GM19238 (cell line): ENCODE results near the gene ZNF564.
"Not testable (repeated sequence)": the region's sequence is repeated elsewhere in the genome, so short reads cannot be mapped to it uniquely, and the experiment has no call there.

Source experiments
- DNase-seq: peaks from one replicate; pipeline ENCODE4 v3.0.0; 2011; ENCODE audit warnings: low spot score; ENCODE audit not compliant: insufficient read length

Gene ZNF564

DNA sequence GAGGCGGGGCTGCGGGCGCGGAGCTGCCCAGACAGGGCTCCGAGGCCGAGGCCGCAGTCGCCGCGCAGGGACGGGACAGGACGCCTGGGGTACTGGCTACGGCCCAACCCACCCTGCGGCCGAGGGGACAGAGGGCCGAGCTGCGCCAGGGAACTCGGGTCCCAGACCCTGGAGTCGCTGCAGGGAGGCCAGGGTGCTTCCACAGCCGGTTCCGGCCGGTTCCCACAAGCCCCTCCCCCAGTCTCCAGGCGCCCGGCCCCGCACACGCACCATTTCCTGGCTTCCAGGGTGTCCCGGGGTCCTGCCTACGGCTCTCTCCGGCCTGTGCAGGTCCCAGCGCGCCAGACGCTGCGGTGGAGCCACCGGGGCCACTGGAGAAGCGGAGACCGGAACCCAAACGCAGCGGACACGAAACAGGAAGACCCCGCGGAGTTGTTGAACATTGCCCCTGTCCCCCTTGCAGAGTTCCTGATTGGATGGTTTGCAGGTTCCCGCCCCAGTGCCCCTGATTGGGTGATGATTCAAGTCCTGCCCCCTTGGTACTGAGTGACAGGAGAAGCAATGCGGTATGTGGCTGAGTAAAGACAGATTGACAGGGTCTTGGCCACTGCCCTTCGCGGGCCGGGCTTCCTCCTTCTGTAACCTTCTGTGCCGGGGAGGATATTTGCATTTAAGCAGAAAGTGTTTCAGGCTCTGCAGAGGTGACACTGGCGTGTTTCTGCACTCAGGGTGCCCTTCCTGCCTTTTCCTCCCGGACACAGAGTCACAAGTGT, at the start of gene ZNF564:
ZNF564 (minus strand) TSS at position 423 of the 773 bp plus-strand sequence; CDS start at position 273, 150 bp downstream.
- peak; percentile 95 for DNase-seq

DNA sequence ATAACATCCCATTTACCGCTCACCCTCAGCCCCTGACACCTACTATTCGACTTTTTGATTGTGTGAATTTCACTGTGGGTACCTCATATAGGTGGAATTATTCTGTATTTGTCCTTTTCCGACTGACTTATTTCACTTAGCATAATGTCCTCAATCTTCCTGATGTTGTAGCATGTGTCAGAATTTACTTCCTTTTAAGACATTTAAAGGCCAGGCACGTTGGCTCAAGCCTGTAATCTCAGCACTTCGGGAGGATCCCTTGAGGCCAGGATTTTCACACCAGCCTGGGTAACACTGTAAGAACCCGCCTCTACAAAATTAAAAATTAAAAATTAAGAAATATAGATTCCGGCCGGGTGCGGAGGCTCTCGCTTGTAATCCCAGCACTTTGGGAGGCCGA, 46.3 kb upstream of the ZNF564 start:
- no peak for DNase-seq

DNA sequence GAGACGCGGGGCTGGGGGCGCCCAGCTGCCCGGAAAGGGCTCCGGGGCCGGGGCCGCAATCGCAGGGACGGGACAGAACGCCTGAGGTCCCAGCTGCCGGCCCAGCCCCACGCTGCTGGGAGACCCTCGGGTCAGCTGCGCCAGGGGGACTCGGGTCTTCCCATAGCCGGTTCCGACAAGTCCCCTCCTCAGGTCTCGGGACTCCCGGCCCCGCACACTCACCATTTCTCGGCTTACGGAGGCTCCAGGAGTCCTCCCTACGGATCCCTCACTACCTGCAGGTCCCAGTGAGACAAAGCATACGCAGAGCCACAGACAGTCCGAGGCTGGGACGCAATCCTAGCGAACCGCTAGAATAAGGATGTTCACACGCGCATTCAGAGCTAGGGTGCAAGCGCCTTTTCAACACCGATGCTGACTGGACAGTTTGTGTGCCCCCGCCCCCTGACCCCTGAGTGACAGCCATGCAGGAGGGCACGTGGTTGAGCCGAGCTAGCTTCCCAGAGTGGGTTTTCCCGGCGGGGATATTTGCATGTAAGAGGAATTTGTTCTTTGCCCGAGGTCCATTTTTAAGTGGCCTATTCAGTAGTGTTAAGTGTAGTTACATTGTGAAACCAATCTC, 45.8 kb upstream of the ZNF564 start:
- DNase-seq: no peak

DNA sequence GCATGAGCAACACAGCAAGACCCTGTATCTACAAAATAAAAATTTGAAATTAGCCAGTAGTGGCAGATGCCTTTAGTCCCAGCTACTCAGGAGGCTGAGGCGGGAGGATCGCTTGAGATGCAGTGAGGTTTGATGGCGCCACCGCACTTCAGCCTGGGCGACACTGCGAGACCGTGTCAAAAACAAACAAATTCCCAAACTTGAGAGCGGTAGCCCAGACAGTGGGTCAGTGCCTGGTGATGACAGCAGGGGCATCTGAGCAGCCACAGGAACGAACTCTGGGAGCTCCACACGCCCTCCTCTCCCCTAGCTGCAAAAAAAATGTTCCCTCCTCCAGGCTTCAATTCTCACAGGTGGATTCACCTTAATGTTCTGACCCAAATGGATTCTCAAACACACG, 45.2 kb upstream of the ZNF564 start:
- DNase-seq: no peak

DNA sequence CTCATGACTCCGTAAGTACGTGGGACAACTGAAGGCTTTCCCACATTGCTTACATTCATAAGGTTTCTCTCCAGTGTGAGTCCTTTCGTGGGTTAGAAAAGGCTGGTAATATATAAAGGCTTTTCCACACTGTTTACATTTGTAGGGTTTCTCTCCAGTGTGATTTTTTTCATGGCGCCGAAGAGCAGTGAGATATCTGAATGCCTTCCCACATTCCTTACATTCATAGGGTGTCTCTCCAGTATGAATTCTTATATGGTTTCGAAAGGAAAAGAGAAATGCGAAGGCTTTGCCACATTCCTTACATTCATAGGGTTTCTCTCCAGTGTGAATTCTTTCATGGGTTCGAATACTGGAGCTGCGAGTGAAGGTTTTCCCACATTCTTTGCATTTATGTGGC, 29.8 kb upstream of the ZNF564 start:
- DNase-seq: no peak

DNA sequence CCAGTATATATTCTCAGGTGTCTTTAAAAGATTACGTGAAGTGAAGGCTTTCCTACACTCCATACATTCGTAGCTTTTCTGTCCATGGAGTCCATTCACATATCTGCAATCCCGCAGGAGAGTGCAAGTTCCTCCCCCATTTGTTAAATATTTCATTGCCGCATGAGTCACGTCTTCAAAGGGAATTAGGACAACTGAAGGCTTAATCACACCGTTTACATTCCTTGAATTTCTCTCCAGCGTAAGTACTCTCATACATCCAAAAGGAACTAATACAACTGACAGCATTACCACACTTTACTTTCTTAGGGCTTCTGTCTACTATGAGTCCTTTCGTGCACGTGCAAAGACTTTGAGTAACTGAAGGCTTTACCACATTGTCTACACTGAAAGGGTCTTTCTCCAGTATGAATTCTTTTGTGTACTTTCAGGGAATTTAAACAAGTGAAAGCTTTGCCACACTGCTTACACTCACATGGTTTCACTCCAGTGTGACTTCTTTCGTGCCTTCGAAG, 29.0 kb upstream of the ZNF564 start:
- no peak for DNase-seq

DNA sequence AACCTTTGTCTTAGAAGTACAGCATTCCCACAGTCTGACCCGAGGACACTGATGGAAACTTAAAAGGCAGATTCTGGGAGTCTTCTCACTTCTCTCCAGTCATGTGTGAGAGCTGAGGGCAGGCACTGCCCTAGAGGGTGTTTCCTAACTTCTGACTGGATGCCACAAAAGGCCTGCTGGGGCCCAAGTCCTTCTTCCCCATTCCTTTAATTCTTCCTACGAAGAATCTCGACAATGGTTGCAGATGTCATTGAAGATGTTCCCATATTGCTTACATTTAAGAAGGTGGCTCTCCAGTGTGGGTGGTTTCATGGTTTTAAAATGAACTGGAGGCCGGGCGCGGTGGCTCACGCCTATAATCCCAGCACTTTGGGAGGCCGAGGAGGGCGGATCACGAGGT, 27.4 kb upstream of the ZNF564 start:
- no peak for DNase-seq

DNA sequence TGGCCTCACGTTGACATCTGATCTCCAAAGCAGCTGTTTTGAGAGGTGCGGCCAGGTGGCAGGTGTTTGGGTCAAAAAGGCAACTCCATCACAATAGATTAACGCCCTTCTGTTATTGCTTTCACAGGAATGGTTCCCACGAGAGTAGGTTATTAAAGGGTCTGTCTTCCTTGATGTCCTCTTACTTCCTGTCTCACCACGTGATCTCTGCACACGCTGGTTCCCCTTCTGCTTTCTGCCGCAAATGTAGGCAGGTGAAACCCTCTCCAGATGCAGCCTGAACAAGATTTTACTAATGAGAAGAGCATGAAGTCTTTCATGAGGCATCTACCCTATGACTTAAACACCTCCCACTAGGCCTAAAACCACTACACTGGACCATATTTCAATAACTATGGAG, 22.8 kb upstream of the ZNF564 start:
- peak; percentile 21 for DNase-seq

DNA sequence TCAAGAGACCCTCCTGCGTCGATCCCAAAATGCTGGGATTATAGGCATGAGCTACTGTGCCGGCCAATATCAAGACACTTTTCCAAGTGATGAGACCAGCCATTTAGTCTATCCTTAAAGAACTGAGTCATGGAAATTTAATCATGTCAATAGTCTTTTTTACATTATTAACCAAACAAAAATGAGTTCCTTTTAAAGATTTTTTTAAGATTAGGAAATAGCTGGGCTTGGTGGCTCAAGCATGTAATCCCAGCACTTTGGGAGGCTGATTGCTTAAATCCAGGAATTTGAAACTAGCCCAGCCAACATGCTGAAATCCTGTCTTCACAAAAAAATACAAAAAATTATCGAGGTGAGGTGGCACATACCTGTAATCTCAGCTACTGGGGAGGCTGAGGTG, 16.7 kb upstream of the ZNF564 start:
- no peak for DNase-seq

DNA sequence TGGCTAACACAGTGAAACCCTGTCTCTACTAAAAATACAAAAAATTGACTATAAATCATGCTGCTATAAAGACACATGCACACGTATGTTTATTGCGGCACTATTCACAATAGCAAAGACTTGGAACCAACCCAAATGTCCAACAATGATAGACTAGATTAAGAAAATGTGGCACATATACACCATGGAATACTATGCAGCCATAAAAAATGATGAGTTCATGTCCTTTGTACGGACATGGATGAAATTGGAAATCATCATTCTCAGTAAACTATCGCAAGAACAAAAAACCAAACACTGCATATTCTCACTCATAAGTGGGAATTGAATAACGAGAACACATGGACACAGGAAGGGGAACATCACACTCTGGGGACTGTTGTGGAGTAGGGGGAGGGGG, 15.1 kb upstream of the ZNF564 start:
- not testable (repeated sequence) for DNase-seq

DNA sequence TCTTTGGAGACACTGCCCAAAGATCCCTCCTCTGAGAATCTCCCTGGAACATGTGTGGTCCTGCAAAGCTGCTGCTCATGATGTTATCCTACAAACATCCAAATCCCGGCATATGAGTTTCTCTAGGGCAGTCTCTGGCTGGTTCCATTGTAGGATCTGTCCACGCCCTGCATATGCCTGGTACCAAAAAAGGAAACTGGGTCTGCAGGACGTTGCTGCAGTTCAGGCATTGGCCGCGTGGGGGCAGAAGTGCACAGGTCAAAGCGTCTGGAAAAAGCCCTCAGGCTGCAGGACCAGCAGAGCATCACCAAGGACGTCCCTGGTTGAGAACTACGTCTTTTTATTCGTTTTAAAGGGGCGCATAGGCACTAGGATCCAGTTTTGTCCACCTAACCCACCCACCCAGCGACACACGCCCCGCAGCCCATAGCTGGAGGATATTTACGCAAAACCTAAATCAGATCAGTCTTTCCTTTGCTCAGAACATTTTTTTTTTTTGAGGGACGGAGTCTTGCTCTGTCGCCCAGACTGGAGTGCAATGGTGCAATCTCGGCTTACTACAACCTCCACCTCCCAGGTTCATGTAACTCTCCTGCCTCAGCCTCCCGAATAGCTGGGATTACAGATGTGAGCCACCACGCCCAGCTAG, 12.9 kb upstream of the ZNF564 start:
- DNase-seq: peak; percentile 90

DNA sequence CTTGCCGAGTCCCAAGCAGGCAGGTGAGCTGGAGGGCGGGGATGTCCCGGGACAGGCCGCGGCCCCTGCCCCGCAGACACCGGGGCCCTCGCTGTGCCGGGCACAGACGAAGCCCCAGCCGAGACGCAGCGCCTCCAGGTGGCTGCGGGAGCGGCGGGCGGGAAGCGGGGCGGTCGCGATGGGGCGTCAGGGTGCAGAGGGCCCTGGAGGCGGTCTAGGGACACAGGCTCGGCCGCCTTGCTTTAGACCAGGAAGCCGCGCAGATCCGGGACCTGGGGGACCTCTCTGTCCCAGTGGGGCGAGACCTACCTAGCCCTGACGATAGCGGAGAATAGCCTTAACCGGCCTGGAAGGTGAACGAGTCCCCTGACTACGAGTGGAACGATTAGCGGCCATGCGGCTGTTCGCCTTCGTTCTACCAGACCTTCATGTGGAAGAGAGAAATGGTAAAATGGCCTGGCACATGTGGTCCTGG, 4.2 kb upstream of the ZNF564 start:
- DNase-seq: no peak

DNA sequence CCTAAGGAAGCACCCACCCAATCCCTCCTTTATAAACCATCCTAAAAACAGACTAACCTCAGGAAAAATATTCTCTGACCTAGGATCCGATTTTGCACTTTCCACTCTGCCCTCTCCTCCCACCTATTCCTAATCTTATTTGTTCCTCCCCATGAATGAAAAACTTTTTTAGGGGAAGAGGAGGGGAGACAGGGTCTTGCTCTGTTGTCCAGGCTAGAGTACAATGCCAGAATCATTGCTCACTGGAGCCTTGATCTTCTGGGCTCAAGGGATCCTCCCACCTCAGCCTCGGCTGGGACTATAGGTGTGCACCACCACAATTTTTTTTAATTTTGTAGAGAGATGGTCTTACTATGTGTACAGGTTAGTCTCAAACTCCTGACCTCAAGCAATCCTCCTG, 4.4 kb downstream of the ZNF564 start:
- no peak for DNase-seq

DNA sequence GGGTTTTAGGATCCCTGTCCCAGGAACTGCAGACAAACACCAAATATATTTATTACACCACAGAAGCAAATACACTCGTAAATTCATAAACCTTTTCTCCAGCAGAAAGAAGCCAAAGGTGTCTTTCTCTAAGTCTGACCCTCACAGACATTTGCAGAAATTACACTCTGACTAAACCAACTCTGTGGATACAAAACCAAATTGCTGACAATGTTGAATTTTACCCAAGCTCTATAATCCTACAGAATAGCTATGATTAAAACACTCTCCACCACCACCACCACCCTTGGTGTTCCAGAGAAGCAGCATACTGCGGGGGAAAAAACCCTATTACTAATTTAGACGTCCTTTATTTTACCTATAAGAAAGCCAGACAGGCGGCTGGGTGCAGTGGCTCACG, 5.2 kb downstream of the ZNF564 start:
- no peak for DNase-seq

DNA sequence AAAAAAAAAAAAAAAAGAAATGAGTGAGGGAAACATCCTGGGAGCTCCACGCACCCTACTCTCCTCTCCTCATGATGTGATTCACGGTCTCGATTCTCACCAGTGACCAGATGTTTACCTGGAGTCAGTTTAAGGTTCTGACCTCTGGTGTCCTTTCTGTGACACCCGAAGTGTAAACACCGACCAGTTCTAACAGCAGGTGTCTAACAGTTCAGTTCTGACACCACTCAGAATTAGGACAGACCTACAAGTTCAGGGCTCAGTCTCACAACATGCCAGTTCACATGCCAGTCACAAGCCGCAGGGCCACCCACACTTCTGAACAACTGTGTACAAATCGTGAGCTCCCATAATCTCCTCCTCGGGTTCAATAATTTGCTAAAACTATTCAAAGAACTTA, 6.0 kb downstream of the ZNF564 start:
- DNase-seq: no peak

DNA sequence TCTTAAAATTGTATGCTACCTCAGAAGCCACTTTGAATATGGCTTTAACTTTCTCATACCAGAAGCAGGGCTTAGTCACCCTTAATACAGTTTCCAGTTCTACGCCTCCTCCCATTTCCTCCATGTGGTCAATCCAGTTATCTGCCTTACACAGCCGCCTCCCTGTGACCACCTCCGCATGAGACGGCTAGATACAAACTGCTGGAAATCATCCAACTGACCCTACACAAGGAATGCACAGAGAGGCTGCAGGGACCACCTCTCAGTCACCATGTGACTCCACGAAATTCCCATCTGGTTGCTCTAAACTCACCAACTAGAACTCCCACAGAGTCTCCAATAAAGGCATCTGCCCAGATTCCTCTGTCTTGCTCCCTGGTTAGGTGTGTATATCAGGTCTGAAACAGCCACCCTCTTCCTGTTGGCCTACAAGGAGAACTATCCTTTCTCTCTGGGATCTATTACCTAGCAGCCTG, 6.8 kb downstream of the ZNF564 start:
- no peak for DNase-seq

DNA sequence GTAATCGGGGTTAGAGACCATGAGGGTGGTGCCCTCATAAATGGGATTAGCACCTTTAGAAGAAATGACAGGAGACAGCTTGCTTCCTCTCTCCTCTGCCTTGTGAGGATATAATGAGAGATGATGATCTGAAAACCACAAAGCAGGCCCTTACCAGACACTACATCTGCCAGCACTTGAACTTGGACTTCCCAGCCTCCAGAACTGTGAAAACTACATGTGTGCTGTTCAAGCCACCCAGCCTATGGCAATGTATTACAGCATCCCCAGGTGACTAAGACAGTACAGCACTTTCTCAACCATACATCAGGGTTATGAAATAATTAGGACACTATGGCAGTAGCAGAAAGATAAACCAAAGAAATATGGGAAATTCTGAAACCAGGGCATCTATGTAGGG, 7.4 kb downstream of the ZNF564 start:
- no peak for DNase-seq

DNA sequence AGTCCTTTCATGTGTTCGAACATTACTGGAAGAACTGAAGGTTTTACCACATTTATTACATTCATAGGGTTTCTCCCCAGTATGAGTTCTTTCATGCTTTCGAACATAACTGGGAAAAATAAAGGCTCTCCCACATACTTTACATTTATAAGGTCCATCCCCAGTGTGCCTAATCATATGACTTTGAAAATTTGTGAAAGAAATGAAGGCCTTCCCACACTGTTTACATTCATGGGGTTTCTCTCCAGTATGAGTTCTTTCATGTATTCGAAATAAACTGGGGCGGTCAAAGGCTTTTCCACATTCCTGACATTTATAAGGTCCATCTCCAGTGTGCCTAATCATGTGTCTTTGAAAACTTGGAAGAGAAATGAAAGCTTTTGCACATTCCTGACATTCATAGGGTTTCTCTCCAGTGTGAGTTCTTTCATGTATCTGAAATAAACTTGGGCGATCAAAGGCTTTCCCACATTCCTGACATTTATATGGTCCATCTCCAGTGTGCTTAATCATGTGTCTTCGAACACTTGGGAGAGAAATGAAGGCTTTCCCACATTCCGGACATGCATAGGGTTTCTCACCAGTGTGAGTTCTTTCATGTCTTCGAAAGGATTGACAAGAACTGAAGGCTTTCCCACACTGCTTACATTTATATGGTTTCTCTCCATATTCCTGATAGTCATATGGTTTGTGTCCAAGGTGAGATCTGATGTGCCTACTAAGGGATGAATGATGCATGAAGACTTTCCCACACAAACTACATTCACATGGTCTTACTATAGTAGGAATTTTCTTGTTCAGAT, 24.0 kb downstream of the ZNF564 start:
- no peak for DNase-seq

DNA sequence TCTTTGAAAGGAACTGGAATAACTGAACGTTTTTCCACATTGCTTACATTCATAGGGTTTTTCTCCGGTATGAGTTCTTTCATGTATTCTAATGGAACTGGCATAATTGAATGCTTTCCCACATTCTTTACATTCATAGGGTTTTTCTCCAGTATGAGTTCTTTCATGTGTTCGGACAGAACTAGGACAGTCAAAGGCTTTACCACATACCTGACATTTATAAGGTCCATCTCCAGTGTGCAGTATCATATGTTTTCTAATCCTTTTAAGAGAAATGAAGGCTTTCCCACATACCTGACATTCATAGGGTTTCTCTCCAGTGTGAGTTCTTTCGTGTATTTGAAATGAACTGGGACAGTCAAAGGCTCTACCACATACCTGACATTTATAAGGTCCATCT, 24.7 kb downstream of the ZNF564 start:
- DNase-seq: no peak

DNA sequence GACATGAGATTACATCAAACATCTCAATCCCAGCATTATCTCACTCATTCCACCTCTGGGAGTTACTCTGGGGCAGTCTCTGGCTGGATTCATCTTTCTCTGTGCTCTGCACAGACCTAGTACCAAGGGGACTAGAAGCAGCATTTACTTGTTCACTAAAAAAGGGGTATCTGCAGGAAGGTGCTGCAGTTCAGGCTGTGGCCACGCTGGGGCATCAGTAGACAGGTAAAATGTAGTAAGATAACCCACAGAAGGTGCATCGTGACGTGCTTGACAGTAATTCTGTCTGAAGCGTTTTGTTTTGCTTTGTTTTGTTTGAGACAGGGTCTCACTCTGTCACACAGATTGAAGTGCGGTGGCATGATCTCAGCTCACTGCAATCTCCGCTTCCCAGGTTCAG, 29.3 kb downstream of the ZNF564 start:
- DNase-seq: no peak

DNA sequence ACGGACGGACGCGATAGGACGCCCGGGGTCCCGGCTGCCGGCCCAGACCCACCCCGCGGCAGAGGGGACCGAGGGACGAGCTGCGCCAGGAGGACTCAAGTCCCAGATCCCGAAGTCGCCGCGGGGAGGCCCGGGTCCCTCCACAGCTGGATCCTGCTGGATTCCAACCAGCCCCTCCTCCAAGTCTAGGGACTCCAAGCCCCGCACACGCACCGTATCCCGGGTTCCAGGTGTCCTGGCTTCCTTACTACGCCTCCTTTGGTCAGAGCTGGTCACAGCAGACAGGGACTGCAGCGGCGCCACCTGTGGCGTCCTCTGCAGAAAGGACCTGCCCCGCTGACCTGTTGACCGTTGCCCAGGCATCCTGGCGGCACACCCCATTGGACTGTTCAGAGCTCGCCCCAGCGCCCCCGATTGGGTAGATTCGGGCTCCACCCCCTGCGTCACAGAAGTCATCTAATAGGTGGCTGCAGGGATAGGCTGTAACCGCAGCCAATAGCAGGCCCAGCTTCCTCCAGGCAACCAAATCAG, 37.7 kb downstream of the ZNF564 start:
- no peak for DNase-seq
